H1 (cell line): ENCODE measurements around the gene SIX5. TPM values are rescaled to one million over a fixed set of nuclear protein-coding genes. Genes with fewer than 3 reads are reported as not detected.

Experiments
- CTCF ChIA-PET: fragments of 300-600 bp; sonication (Branson Sonifier 250); formaldehyde crosslinking; loops from one replicate; lab custom pipeline; 2021; ENCODE audit not compliant: partially characterized antibody; lab: Charles Lee
- POLR2A ChIA-PET: fragments of 300-600 bp; sonication (Branson Sonifier 250); formaldehyde crosslinking; loops from one replicate; lab custom pipeline; 2021; ENCODE audit warnings: inconsistent platforms; ENCODE audit not compliant: partially characterized antibody; lab: Charles Lee
- DNase-seq, 2 experiments: peaks; one replicate each; pipeline versions ENCODE4 v3.0.0 to v3.0.0-alpha.2; 2010 to 2022; ENCODE audit warnings: low spot score in 2 of 2, low read depth in 1 of 2, mixed read lengths in 1 of 2
- FAIRE-seq: peaks from 2 replicates; lab custom pipeline; 2011; peaks lifted over from hg19 to GRCh38; lab: Jason Lieb, UNC
- H2AFZ ChIP-seq: 2 replicates; pipeline ENCODE4 v1.8.1; 2012; ENCODE audit warnings: low read length, inconsistent platforms
- H2AK5ac ChIP-seq: 2 replicates; pipeline ENCODE4 v1.6.1; 2013; ENCODE audit warnings: low read depth, low read length
- H2BK120ac ChIP-seq: replicated peaks from 2 replicates; pipeline ENCODE3; 2013; ENCODE audit warnings: low read depth, low read length, inconsistent platforms
- H2BK12ac ChIP-seq: 2 replicates; pipeline ENCODE4 v1.6.1; 2013; ENCODE audit warnings: low read depth, low read length
- H2BK15ac ChIP-seq: 2 replicates; pipeline ENCODE4 v1.6.1; 2013; ENCODE audit warnings: low read length
- H2BK20ac ChIP-seq: 2 replicates; pipeline ENCODE4 v1.6.1; 2013; ENCODE audit warnings: low read length
- H2BK5ac ChIP-seq: 2 replicates; pipeline ENCODE4 v1.6.1; 2013; ENCODE audit warnings: low read depth, low read length
- H3K14ac ChIP-seq: 2 replicates; pipeline ENCODE4 v1.6.1; 2013; ENCODE audit warnings: inconsistent platforms; ENCODE audit not compliant: insufficient read length
- H3K18ac ChIP-seq: 2 replicates; pipeline ENCODE4 v1.6.1; 2013; ENCODE audit warnings: low read length; ENCODE audit errors: extremely low read depth
- H3K23ac ChIP-seq: 2 replicates; pipeline ENCODE4 v1.6.1; 2013; ENCODE audit warnings: inconsistent platforms; ENCODE audit not compliant: insufficient read length
- H3K23me2 ChIP-seq: 2 replicates; pipeline ENCODE4 v1.6.1; 2013; ENCODE audit warnings: low read depth, low read length
- H3K27ac ChIP-seq: 2 replicates; pipeline ENCODE4 v1.6.1; 2011; ENCODE audit warnings: low read depth, low read length, inconsistent platforms
- H3K27me3 ChIP-seq, 4 experiments: replicated peaks in 1 of 4; 1 replicate in 1 of 4; 2 replicates in 3 of 4; pipeline versions ENCODE4 v1.6.1 to v1.8.1; 2011 to 2013; ENCODE audit warnings: low read length in 3 of 4, mild to moderate bottlenecking in 3 of 4, inconsistent platforms in 2 of 4, mixed read lengths in 2 of 4, moderate library complexity in 1 of 4; ENCODE audit not compliant: control insufficient read depth in 3 of 4, insufficient read depth in 3 of 4; ENCODE audit errors: extremely low read depth in 1 of 4
- H3K36me3 ChIP-seq, 4 experiments: 2 replicates each; pipeline versions ENCODE4 v1.6.1 to v1.8.1; 2011 to 2013; ENCODE audit warnings: mild to moderate bottlenecking in 4 of 4, low read length in 3 of 4, moderate library complexity in 2 of 4, control low read depth in 1 of 4, inconsistent platforms in 1 of 4; ENCODE audit not compliant: insufficient read depth in 4 of 4, control insufficient read depth in 2 of 4
- H3K4ac ChIP-seq: replicated peaks from 2 replicates; pipeline ENCODE3; 2013; ENCODE audit warnings: low read length, low read depth, mixed read lengths, inconsistent platforms; ENCODE audit not compliant: insufficient read length
- H3K4me1 ChIP-seq, 4 experiments: replicated peaks in 1 of 4; 1 replicate in 1 of 4; 2 replicates in 3 of 4; pipeline versions ENCODE4 v1.6.1 to v1.8.1; 2011 to 2013; ENCODE audit warnings: low read length in 3 of 4, inconsistent platforms in 2 of 4, mixed read lengths in 1 of 4; ENCODE audit not compliant: insufficient read depth in 4 of 4, control insufficient read depth in 3 of 4
- H3K4me2 ChIP-seq, 2 experiments: 2 replicates each; pipeline versions ENCODE4 v1.6.1 to v1.8.1; 2011 to 2013; ENCODE audit warnings: low read depth in 2 of 2, low read length in 2 of 2, control low read depth in 1 of 2, inconsistent platforms in 1 of 2, mild to moderate bottlenecking in 1 of 2; ENCODE audit not compliant: insufficient read depth in 1 of 2
- H3K4me3 ChIP-seq, 4 experiments: fragments of 200-600, 300-600 bp in 1 of 4; sonication (generic), shearing (Covaris generic), sonication (Bioruptor Twin) in 1 of 4; 2 replicates each; pipeline versions ENCODE4 v1.5.1 to v1.8.1; 2011 to 2016; ENCODE audit warnings: low read length in 4 of 4, low read depth in 3 of 4, control low read depth in 2 of 4, inconsistent platforms in 2 of 4, mild to moderate bottlenecking in 2 of 4, mixed read lengths in 1 of 4, moderate library complexity in 1 of 4; ENCODE audit not compliant: insufficient read depth in 2 of 4; ENCODE audit errors: extremely low read depth in 1 of 4
- H3K56ac ChIP-seq: replicated peaks from 2 replicates; pipeline ENCODE3; 2013; ENCODE audit warnings: low read depth, mild to moderate bottlenecking, mixed read lengths, low read length, inconsistent platforms; ENCODE audit not compliant: insufficient read length
- H3K79me1 ChIP-seq: 2 replicates; pipeline ENCODE4 v1.6.1; 2013; ENCODE audit warnings: low read depth, low read length, control low read depth
- H3K79me2 ChIP-seq, 2 experiments: 2 replicates each; pipeline versions ENCODE4 v1.6.1 to v1.8.1; 2012 to 2013; ENCODE audit warnings: low read length in 2 of 2, mild to moderate bottlenecking in 2 of 2, inconsistent platforms in 1 of 2; ENCODE audit not compliant: insufficient read depth in 2 of 2, control insufficient read depth in 1 of 2
- H3K9ac ChIP-seq, 4 experiments: replicated peaks in 1 of 4; 1 replicate in 1 of 4; 2 replicates in 3 of 4; pipeline versions ENCODE4 v1.6.1 to v1.8.1; 2011 to 2013; ENCODE audit warnings: low read depth in 3 of 4, low read length in 3 of 4, control low read depth in 2 of 4, mild to moderate bottlenecking in 2 of 4, moderate library complexity in 2 of 4, inconsistent platforms in 1 of 4; ENCODE audit errors: extremely low read depth in 1 of 4
- H3K9me3 ChIP-seq, 2 experiments: 2 replicates each; pipeline versions ENCODE4 v1.6.1 to v1.8.1; 2012 to 2013; ENCODE audit warnings: mild to moderate bottlenecking in 2 of 2, moderate library complexity in 2 of 2, control low read depth in 1 of 2, inconsistent platforms in 1 of 2, low read depth in 1 of 2, low read length in 1 of 2, mixed read lengths in 1 of 2; ENCODE audit not compliant: insufficient read depth in 2 of 2
- H4K20me1 ChIP-seq, 2 experiments: replicated peaks in 1 of 2; 2 replicates each; pipeline versions ENCODE3 to v1.8.1; 2011 to 2013; ENCODE audit warnings: inconsistent platforms in 2 of 2, low read length in 2 of 2, mild to moderate bottlenecking in 1 of 2; ENCODE audit not compliant: insufficient read depth in 2 of 2, control insufficient read depth in 1 of 2
- H4K5ac ChIP-seq: 2 replicates; pipeline ENCODE4 v1.6.1; 2013; ENCODE audit warnings: low read length, low read depth, mixed read lengths, inconsistent platforms; ENCODE audit not compliant: insufficient read length
- H4K8ac ChIP-seq: 2 replicates; pipeline ENCODE4 v1.8.0; 2013; ENCODE audit warnings: mild to moderate bottlenecking, moderate library complexity, low read length, inconsistent platforms; ENCODE audit not compliant: insufficient read depth; ENCODE audit errors: extremely low read depth
- H4K91ac ChIP-seq: replicated peaks from 2 replicates; pipeline ENCODE3; 2013; ENCODE audit warnings: low read length, mixed read lengths, inconsistent platforms; ENCODE audit not compliant: insufficient read length
- BCL11A ChIP-seq, 2 experiments: IDR thresholded peaks; one replicate each; pipeline ENCODE4 v1.6.1; 2011; ENCODE audit warnings: low read depth in 2 of 2, low read length in 2 of 2, mild to moderate bottlenecking in 2 of 2
- CHD2 ChIP-seq: IDR thresholded peaks from 2 replicates; pipeline ENCODE4 v1.6.1; 2012; ENCODE audit warnings: low read length, improper control_type of control experiment
- GABPA ChIP-seq: IDR thresholded peaks from 2 replicates; pipeline ENCODE4 v1.6.1; 2011; ENCODE audit warnings: mild to moderate bottlenecking, low read length, moderate library complexity, borderline replicate concordance; ENCODE audit not compliant: insufficient read depth
- MAX ChIP-seq: IDR thresholded peaks from 2 replicates; pipeline ENCODE4 v1.6.1; 2012; ENCODE audit warnings: inconsistent platforms
- RAD21 ChIP-seq, 2 experiments: IDR thresholded peaks in 1 of 2; conservative IDR thresholded peaks in 1 of 2; 2 replicates each; pipeline ENCODE4 v1.6.1; 2011; ENCODE audit warnings: low read depth in 2 of 2, low read length in 2 of 2, improper control_type of control experiment in 1 of 2, inconsistent platforms in 1 of 2, mild to moderate bottlenecking in 1 of 2, moderate library complexity in 1 of 2
- RBBP5 ChIP-seq: IDR thresholded peaks from 2 replicates; pipeline ENCODE4 v1.7.1; 2012; ENCODE audit warnings: low read depth, mild to moderate bottlenecking, inconsistent platforms, low read length, moderate library complexity, borderline replicate concordance
- RNF2 ChIP-seq: fragments of 200-900, 300-1000 bp; sonication (generic); IDR thresholded peaks from 2 replicates; pipeline ENCODE4 v1.7.1; 2016; ENCODE audit warnings: borderline replicate concordance, low read depth, mild to moderate bottlenecking, antibody characterized with exemption, low read length; ENCODE audit not compliant: poor library complexity, severe bottlenecking; ENCODE audit errors: missing control alignments
- SP4 ChIP-seq: IDR thresholded peaks from 2 replicates; pipeline ENCODE4 v1.6.1; 2012; ENCODE audit warnings: low read length, inconsistent platforms
- TCF12 ChIP-seq: IDR thresholded peaks from 2 replicates; pipeline ENCODE4 v1.6.1; 2011; ENCODE audit warnings: low read depth, mild to moderate bottlenecking, low read length
- WGBS, 2 experiments: shearing (Covaris generic) in 1 of 2; methylation state at CpG; one replicate each; pipeline versions ENCODE4 v1.1.6 to v1.1.7; 2013 to 2015; ENCODE audit warnings: low lambda C conversion rate in 2 of 2, mixed read lengths in 2 of 2, inconsistent platforms in 1 of 2, low coverage in 1 of 2, missing lambda C conversion rate in 1 of 2; ENCODE audit not compliant: insufficient replicate concordance in 2 of 2, insufficient coverage in 1 of 2, insufficient read length in 1 of 2; ENCODE audit errors: extremely low coverage in 1 of 2, missing lambda C conversion rate in 1 of 2; 5-methylcytosine and 5-hydroxymethylcytosine counted together
- polyA plus RNA-seq, 7 experiments: library from polyadenylated mRNA; depleted of rRNA in 3 of 7; stranded (reverse) in 5 of 7; unstranded in 2 of 7; fragments of >200 nt in 5 of 7; fragments of 200-250 nt in 2 of 7; gene quantifications; 1 replicate in 5 of 7; 2 replicates in 1 of 7; 4 replicates in 1 of 7; pipeline versions ENCODE4 v1.2.1 to v1.2.3, GENCODE V29; 2011 to 2013; ENCODE audit warnings: missing spikeins in 2 of 7, mixed read lengths in 2 of 7
- total RNA-seq: library from RNA; stranded (reverse); fragmentation: NEBNext Ultra II Directional; extraction: Animal tissue kit (Norgen Biotek cat#: 25700); gene quantifications from 2 replicates; pipeline ENCODE4 v1.2.1, GENCODE V29; 2021

The SIX5 gene
- total and polyA plus RNA-seq, 2 of the 8 experiments (the other 6 are each of a cell fraction or from before 2014, with no cell fraction given): 20.9 to 24.2 TPM

GRCh38 chr19:45779231-45780145, 10.4 kb upstream of the SIX5 start:
- Histone ChIP-seq H3K27ac (no peak overlapping the region), H3K23ac (no peak overlapping the region), H2BK20ac (no peak overlapping the region), H2BK15ac (no peak overlapping the region), H2BK5ac (no peak overlapping the region; the same call in 1 of the 2 replicates), H3K23me2 (peaks cover 4% of the 10 kb centered on the region; the same call in 1 of the 2 replicates), H3K4me2 (peak overlapping the region; percentile 58 to 95), H3K79me1 (no peaks in the 10 kb centered on the region), H2AK5ac (no peak overlapping the region), H4K91ac (no peak overlapping the region), H2AFZ (no peak overlapping the region), H3K4ac (no peak overlapping the region), H3K4me1 (peaks cover 3 to 26% (median 15%) of the 10 kb centered on the region in 4 experiments), H3K14ac (no peak overlapping the region), H3K4me3 (peak overlapping the region; percentile 19 to 60 (median 38); a peak in 7 of 8 replicates), H2BK12ac (0 out of 2 replicates have a peak overlapping the region, but pooled peaks have one; percentile 1), H4K8ac (no peak overlapping the region), H3K36me3 (peaks cover 3 to 10% (median 7%) of the 10 kb centered on the region in 4 experiments; a peak in 5 of 8 replicates), H4K5ac (no peak overlapping the region), H4K20me1 (peaks cover 9 to 17% of the 10 kb centered on the region in 2 experiments), H3K79me2 (no peaks in the 10 kb centered on the region), H3K27me3 (peaks cover 0 to 6% (median 0%) of the 10 kb centered on the region in 4 experiments; a peak in 1 of 7 replicates), H2BK120ac (no peak overlapping the region), H3K9me3 (no peaks in the 10 kb centered on the region), H3K56ac (no peak overlapping the region), H3K18ac (peak overlapping the region; percentile 93), H3K9ac (no peak overlapping the region)
- 7% methylated on average over 45 of the region's 48 CpGs; no CpG with 5 or more reads in 1 of the 2 experiments for WGBS, 2 experiments
- FAIRE-seq: peak; percentile 32
- ChIA-PET CTCF (interaction anchor here (0.5 to 5.1 kb wide), 19 partner anchors 8 to 1492 kb away, joined by 3 to 45 read pairs (median 4); partner anchors contain the start of genes DMWD, RSPH6A and SIX5), POLR2A (interaction anchor here (0.6 to 9.5 kb wide), 14 partner anchors 8 to 195 kb away, joined by 3 to 133 read pairs (median 4); partner anchors contain the start of genes DMWD, FOXA3 and SIX5)
- DNase-seq: peak; percentile 77 to 100
- no peak for TF ChIP-seq CHD2
- 0 out of 2 replicates have a peak, but pooled peaks have one; percentile 18 for TF ChIP-seq TCF12
- 0 out of 2 replicates have a peak, but pooled peaks have one; percentile 25 for TF ChIP-seq GABPA
- peak; percentile 45 to 52; a peak in 3 of 4 replicates for TF ChIP-seq RAD21 (IDR thresholded peaks at IDR 0.05 in 1 of 2, conservative IDR thresholded peaks at IDR 0.05 in 1 of 2; ENCODE audit: low read depth in 2 of 2, low read length in 2 of 2)
- TF ChIP-seq SP4: peak; percentile 81
- TF ChIP-seq RBBP5: no peak
- TF ChIP-seq MAX: 0 out of 2 replicates have a peak, but pooled peaks have one; percentile 6
- TF ChIP-seq RNF2: no peak
- TF ChIP-seq BCL11A (IDR thresholded peaks at IDR 0.05; ENCODE audit: low read depth in 2 of 2, low read length in 2 of 2): no peak
